Liver (tissue), 9 donors: ENCODE results near the gene DUSP1. TPM values are rescaled to one million over a fixed set of nuclear protein-coding genes. Genes with fewer than 3 reads are reported as not detected.

Experiments
- DNase-seq: peaks from one replicate; pipeline ENCODE4 v3.0.0-alpha.2; 2017; ENCODE audit warnings: low spot score
- H3K27ac ChIP-seq, 2 donors: one replicate each; pipeline ENCODE4 v1.7.0; 2013; ENCODE audit warnings: inconsistent platforms in 2 of 2, low read length in 2 of 2, control low read depth in 1 of 2, low read depth in 1 of 2, mild to moderate bottlenecking in 1 of 2
- H3K27me3 ChIP-seq, 4 donors: one replicate each; pipeline versions ENCODE4 v1.6.1 to v1.7.0; 2013; ENCODE audit warnings: low read length in 3 of 4, inconsistent platforms in 1 of 4, mild to moderate bottlenecking in 1 of 4, moderate library complexity in 1 of 4; ENCODE audit not compliant: control insufficient read depth in 4 of 4, insufficient read depth in 4 of 4
- H3K36me3 ChIP-seq, 4 donors: one replicate each; pipeline versions ENCODE4 v1.6.1 to v1.7.0; 2013; ENCODE audit warnings: low read length in 3 of 4, mild to moderate bottlenecking in 3 of 4, low read depth in 1 of 4, moderate library complexity in 1 of 4; ENCODE audit not compliant: control insufficient read depth in 4 of 4, insufficient read depth in 3 of 4
- H3K4me1 ChIP-seq, 4 donors: one replicate each; pipeline versions ENCODE4 v1.6.1 to v1.7.0; 2013; ENCODE audit warnings: low read length in 3 of 4, mild to moderate bottlenecking in 3 of 4, moderate library complexity in 1 of 4; ENCODE audit not compliant: control insufficient read depth in 4 of 4, insufficient read depth in 4 of 4
- H3K4me3 ChIP-seq, 3 donors: one replicate each; pipeline versions ENCODE4 v1.6.1 to v1.7.0; 2013; ENCODE audit warnings: low read length in 3 of 3, control low read depth in 1 of 3, low read depth in 1 of 3, mild to moderate bottlenecking in 1 of 3
- H3K9ac ChIP-seq, 2 donors: one replicate each; pipeline ENCODE4 v1.7.0; 2013; ENCODE audit warnings: low read length in 2 of 2, mild to moderate bottlenecking in 2 of 2, moderate library complexity in 2 of 2, control low read depth in 1 of 2, low read depth in 1 of 2
- H3K9me3 ChIP-seq, 4 donors: one replicate each; pipeline versions ENCODE4 v1.6.1 to v1.7.0; 2013; ENCODE audit warnings: low read length in 3 of 4; ENCODE audit not compliant: control insufficient read depth in 4 of 4
- ATF3 ChIP-seq: IDR thresholded peaks from 2 replicates; pipeline ENCODE4 v1.6.1; 2016; ENCODE audit warnings: antibody characterized with exemption
- CTCF ChIP-seq: fragments of 150-350 bp; IDR thresholded peaks from 2 replicates; pipeline ENCODE4 v1.5.1; 2017; ENCODE audit warnings: improper control_type of control experiment, low read depth, low read length; ENCODE audit not compliant: missing input control
- EGR1 ChIP-seq, 2 donors: IDR thresholded peaks; 2 replicates each; pipeline ENCODE4 v1.6.1; 2016 to 2018; ENCODE audit warnings: antibody characterized with exemption in 2 of 2, low read depth in 2 of 2
- FOXA1 ChIP-seq: IDR thresholded peaks from 2 replicates; pipeline ENCODE4 v1.6.1; 2016; ENCODE audit warnings: antibody characterized with exemption
- FOXA2 ChIP-seq: IDR thresholded peaks from 2 replicates; pipeline ENCODE4 v1.6.1; 2016; ENCODE audit warnings: antibody characterized with exemption
- GABPA ChIP-seq, 2 donors: IDR thresholded peaks in 1 of 2; conservative IDR thresholded peaks in 1 of 2; 2 replicates each; pipeline ENCODE4 v1.6.1; 2016; ENCODE audit warnings: antibody characterized with exemption in 2 of 2, mild to moderate bottlenecking in 1 of 2, moderate library complexity in 1 of 2
- HNF4A ChIP-seq, 2 donors: conservative IDR thresholded peaks; 2 replicates each; pipeline ENCODE4 v1.6.1; 2016; ENCODE audit warnings: antibody characterized with exemption in 2 of 2, mild to moderate bottlenecking in 2 of 2
- HNF4G ChIP-seq: IDR thresholded peaks from 2 replicates; pipeline ENCODE4 v1.6.1; 2016; ENCODE audit warnings: antibody characterized with exemption
- JUND ChIP-seq, 2 donors: IDR thresholded peaks; 2 replicates each; pipeline ENCODE4 v1.6.1; 2016; ENCODE audit warnings: antibody characterized with exemption in 2 of 2
- MAX ChIP-seq: IDR thresholded peaks from 2 replicates; pipeline ENCODE4 v1.6.1; 2016; ENCODE audit warnings: antibody characterized with exemption
- NR2F2 ChIP-seq: IDR thresholded peaks from 2 replicates; pipeline ENCODE4 v1.6.1; 2016; ENCODE audit warnings: antibody characterized with exemption
- RAD21 ChIP-seq, 2 donors: IDR thresholded peaks; 2 replicates each; pipeline ENCODE4 v1.6.1; 2016; ENCODE audit warnings: antibody characterized with exemption in 2 of 2, mild to moderate bottlenecking in 2 of 2
- REST ChIP-seq: IDR thresholded peaks from 2 replicates; pipeline ENCODE4 v1.6.1; 2016; ENCODE audit warnings: antibody characterized with exemption, mild to moderate bottlenecking
- RXRA ChIP-seq, 2 donors: IDR thresholded peaks; 2 replicates each; pipeline ENCODE4 v1.6.1; 2017 to 2018; ENCODE audit warnings: antibody characterized with exemption in 2 of 2, mild to moderate bottlenecking in 1 of 2
- SP1 ChIP-seq: IDR thresholded peaks from 2 replicates; pipeline ENCODE4 v1.6.1; 2018; ENCODE audit warnings: antibody characterized with exemption, mild to moderate bottlenecking
- TAF1 ChIP-seq: conservative IDR thresholded peaks from 2 replicates; pipeline ENCODE4 v1.6.1; 2016; ENCODE audit warnings: antibody characterized with exemption, mild to moderate bottlenecking
- YY1 ChIP-seq: IDR thresholded peaks from 2 replicates; pipeline ENCODE4 v1.6.1; 2016; ENCODE audit warnings: antibody characterized with exemption, mild to moderate bottlenecking
- ZBTB33 ChIP-seq: IDR thresholded peaks from 2 replicates; pipeline ENCODE4 v1.6.1; 2016; ENCODE audit warnings: antibody characterized with exemption
- WGBS: extraction: QIAGEN DNeasy Blood & Tissue Kit; methylation state at CpG from one replicate; pipeline ENCODE4 v1.1.7; 2013; 5-methylcytosine and 5-hydroxymethylcytosine counted together
- polyA plus RNA-seq, 2 donors: library from polyadenylated mRNA; stranded (reverse) in 1 of 2; unstranded in 1 of 2; fragments of 200-250 nt in 1 of 2; fragments of >200 nt in 1 of 2; fragmentation: Nextera tagmentation in 1 of 2; extraction: Ambion mirVana in 1 of 2; gene quantifications; one replicate each; pipeline versions ENCODE4 v1.2.1 to v1.2.3, GENCODE V29; 2013 to 2015
- total RNA-seq, 2 donors: library from RNA; depleted of rRNA; stranded (reverse); fragments of >200 nt; gene quantifications; one replicate each; pipeline ENCODE4 v1.2.3, GENCODE V29; 2014
- donor health status: healthy.
- donor health status: healthy.
- donor health status: healthy.
- donor health status: healthy.
- donor health status: healthy.

Gene DUSP1
- total and polyA plus RNA-seq, 4 donors: 53.2 to 237 (median 110) TPM

GRCh38 chr5:172739375-172739774, 31.6 kb downstream of the DUSP1 start:
- 94% methylated on average over 6 of the region's 6 CpGs for WGBS
- H3K27me3 ChIP-seq: no peaks in the 10 kb centered on the region
- H3K9me3 ChIP-seq: no peaks in the 10 kb centered on the region
- DNase-seq: no peak
- no peaks in the 10 kb centered on the region for H3K4me1 ChIP-seq
- H3K9ac ChIP-seq: no peak overlapping the region
- H3K4me3 ChIP-seq: no peak overlapping the region
- no peak overlapping the region for H3K27ac ChIP-seq
- no peak for TF ChIP-seq EGR1 (IDR thresholded peaks at IDR 0.05; ENCODE audit: low read depth in 2 of 2)
- no peak for TF ChIP-seq ATF3
- TF ChIP-seq YY1: no peak
- TF ChIP-seq FOXA2: no peak
- no peak for TF ChIP-seq GABPA (IDR thresholded peaks at IDR 0.05 in 1 of 2, conservative IDR thresholded peaks at IDR 0.05 in 1 of 2)
- TF ChIP-seq SP1: no peak
- TF ChIP-seq CTCF: no peak
- no peak for TF ChIP-seq RAD21 (IDR thresholded peaks at IDR 0.05)
- no peak for TF ChIP-seq NR2F2
- TF ChIP-seq TAF1: no peak
- TF ChIP-seq FOXA1: no peak
- TF ChIP-seq REST: no peak
- TF ChIP-seq HNF4G: no peak
- no peak for TF ChIP-seq HNF4A (conservative IDR thresholded peaks at IDR 0.05)
- no peak for TF ChIP-seq ZBTB33
- TF ChIP-seq JUND (IDR thresholded peaks at IDR 0.05): no peak
- TF ChIP-seq RXRA (IDR thresholded peaks at IDR 0.05): no peak
- no peak for TF ChIP-seq MAX
- no peaks in the 10 kb centered on the region for H3K36me3 ChIP-seq
